Measurements from ENCODE around the gene MRGPRG. TPM values are rescaled to one million over a fixed set of nuclear protein-coding genes. Genes with fewer than 3 reads are reported as not detected.

The MRGPRG gene
- total and polyA plus RNA-seq, 2 of the 8 experiments (the other 6 are each of a cell fraction or from before 2014, with no cell fraction given) = not detected

DNA sequence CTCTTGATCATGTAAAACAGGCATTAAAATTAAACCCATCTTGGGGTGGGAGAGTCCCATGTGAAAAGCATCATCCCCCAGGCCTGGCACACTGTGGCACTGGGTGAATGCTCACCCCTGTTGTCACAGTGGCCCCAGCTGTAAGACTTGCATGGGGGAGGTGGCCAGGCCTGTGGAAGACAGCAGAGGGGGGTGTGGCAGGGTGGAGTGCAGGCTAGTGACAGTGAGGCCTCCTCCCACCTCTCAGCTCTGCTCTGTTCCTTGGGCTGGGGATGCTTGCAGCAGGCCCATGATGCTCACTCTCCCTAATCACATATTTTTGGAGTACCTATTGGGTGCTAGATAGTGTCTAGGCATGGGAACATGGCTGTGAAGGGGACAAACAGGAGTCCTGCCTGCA is 43.4 kb downstream of the MRGPRG start:
- CTCF ChIA-PET (ENCODE audit: partially characterized antibody) = interaction anchor here (0.6 to 1.0 kb wide), 2 partner anchors 13 to 161 kb away, joined by 3 read pairs; no protein-coding TSS in a partner anchor
- FAIRE-seq = no peak
- no peak for TF ChIP-seq GTF2F1 (IDR thresholded peaks at IDR 0.05; ENCODE audit: borderline replicate concordance, low read depth, low read length)
- TF ChIP-seq EZH2 (IDR thresholded peaks at IDR 0.05; ENCODE audit: low read depth, low read length, severe bottlenecking) = no peak
- no peak for TF ChIP-seq FOSL1 (IDR thresholded peaks at IDR 0.05; ENCODE audit: insufficient read depth, low read depth, low read length)
- no peak for TF ChIP-seq KDM4A (IDR thresholded peaks at IDR 0.05; ENCODE audit: low read depth, low read length, severe bottlenecking)
- no peak for TF ChIP-seq JUND (IDR thresholded peaks at IDR 0.05; ENCODE audit: low read length)
- TF ChIP-seq, protein P1, sequence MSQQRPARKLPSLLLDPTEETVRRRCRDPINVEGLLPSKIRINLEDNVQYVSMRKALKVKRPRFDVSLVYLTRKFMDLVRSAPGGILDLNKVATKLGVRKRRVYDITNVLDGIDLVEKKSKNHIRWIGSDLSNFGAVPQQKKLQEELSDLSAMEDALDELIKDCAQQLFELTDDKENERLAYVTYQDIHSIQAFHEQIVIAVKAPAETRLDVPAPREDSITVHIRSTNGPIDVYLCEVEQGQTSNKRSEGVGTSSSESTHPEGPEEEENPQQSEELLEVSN (IDR thresholded peaks at IDR 0.05) = no peak
- no peak for TF ChIP-seq SP4 (IDR thresholded peaks at IDR 0.05; ENCODE audit: low read length)
- no peak for TF ChIP-seq POLR2AphosphoS5 (IDR thresholded peaks at IDR 0.05; ENCODE audit: low read depth, low read length)
- TF ChIP-seq PHF8 (conservative IDR thresholded peaks at IDR 0.05; ENCODE audit: low read depth, low read length) = no peak
- TF ChIP-seq TEAD4 (IDR thresholded peaks at IDR 0.05; ENCODE audit: low read depth, low read length) = no peak
- TF ChIP-seq, protein P2, sequence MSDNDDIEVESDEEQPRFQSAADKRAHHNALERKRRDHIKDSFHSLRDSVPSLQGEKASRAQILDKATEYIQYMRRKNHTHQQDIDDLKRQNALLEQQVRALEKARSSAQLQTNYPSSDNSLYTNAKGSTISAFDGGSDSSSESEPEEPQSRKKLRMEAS (IDR thresholded peaks at IDR 0.05) = no peak
- no peak for TF ChIP-seq HDAC2 (IDR thresholded peaks at IDR 0.05; ENCODE audit: borderline replicate concordance in 1 of 2, low read depth in 2 of 2, low read length in 2 of 2)
- TF ChIP-seq MAFK (IDR thresholded peaks at IDR 0.05; ENCODE audit: low read depth, low read length) = no peak

More for the DNA sequence above, 43.4 kb downstream of the MRGPRG start:
- Histone ChIP-seq H4K91ac (replicated peaks; ENCODE audit: insufficient read length, low read length) (no peak overlapping the region), H2AFZ (ENCODE audit: low read length) (no peak overlapping the region), H3K27me3 (replicated peaks in 1 of 4; ENCODE audit: control insufficient read depth in 3 of 4, extremely low read depth in 1 of 4, insufficient read depth in 3 of 4, low read length in 3 of 4) (peaks cover 0 to 3% (median under 1%) of the 10 kb centered on the region in 4 experiments; a peak in 2 of 7 replicates), H4K5ac (ENCODE audit: insufficient read length, low read depth, low read length) (no peak overlapping the region), H3K4me2 (ENCODE audit: insufficient read depth in 1 of 2, low read depth in 2 of 2, low read length in 2 of 2) (no peak overlapping the region), H2BK5ac (ENCODE audit: low read depth, low read length) (no peak overlapping the region), H2BK12ac (ENCODE audit: low read depth, low read length) (no peak overlapping the region), H2BK20ac (ENCODE audit: low read length) (no peak overlapping the region), H3K4me3 (ENCODE audit: extremely low read depth in 1 of 4, insufficient read depth in 2 of 4, low read depth in 3 of 4, low read length in 4 of 4) (no peak overlapping the region), H4K20me1 (replicated peaks in 1 of 2; ENCODE audit: control insufficient read depth in 1 of 2, insufficient read depth in 2 of 2, low read length in 2 of 2) (peaks cover 0 to 6% of the 10 kb centered on the region in 2 experiments), H4K8ac (ENCODE audit: extremely low read depth, insufficient read depth, low read length) (no peak overlapping the region), H2BK15ac (ENCODE audit: low read length) (no peak overlapping the region), H3K9me3 (ENCODE audit: insufficient read depth in 2 of 2, low read depth in 1 of 2, low read length in 1 of 2) (0 out of 4 replicates have a peak, but pooled peaks cover 0 to 4% of the 10 kb centered on the region in 2 experiments), H3K79me2 (ENCODE audit: control insufficient read depth in 1 of 2, insufficient read depth in 2 of 2, low read length in 2 of 2) (no peaks in the 10 kb centered on the region), H3K4me1 (replicated peaks in 1 of 4; ENCODE audit: control insufficient read depth in 3 of 4, insufficient read depth in 4 of 4, low read length in 3 of 4) (no peaks in the 10 kb centered on the region), H3K9ac (replicated peaks in 1 of 4; ENCODE audit: extremely low read depth in 1 of 4, low read depth in 3 of 4, low read length in 3 of 4) (no peak overlapping the region), H3K79me1 (ENCODE audit: low read depth, low read length) (no peaks in the 10 kb centered on the region), H3K14ac (ENCODE audit: insufficient read length) (no peak overlapping the region), H2AK5ac (ENCODE audit: low read depth, low read length) (no peak overlapping the region), H3K36me3 (ENCODE audit: control insufficient read depth in 2 of 4, insufficient read depth in 4 of 4, low read length in 3 of 4) (no peaks in the 10 kb centered on the region; a peak in 1 of 8 replicates), H3K23ac (ENCODE audit: insufficient read length) (no peak overlapping the region), H3K27ac (ENCODE audit: low read depth, low read length) (no peak overlapping the region), H2BK120ac (replicated peaks; ENCODE audit: low read depth, low read length) (no peak overlapping the region), H3K23me2 (ENCODE audit: low read depth, low read length) (peaks cover 12% of the 10 kb centered on the region; the same call in 1 of the 2 replicates), H3K56ac (replicated peaks; ENCODE audit: insufficient read length, low read depth, low read length) (no peak overlapping the region), H3K4ac (replicated peaks; ENCODE audit: insufficient read length, low read depth, low read length) (no peak overlapping the region), H3K18ac (ENCODE audit: extremely low read depth, low read length) (no peak overlapping the region)
- POLR2A ChIA-PET (ENCODE audit: partially characterized antibody) = no interaction called here
- DNase-seq (ENCODE audit: low read depth in 1 of 2, low spot score in 2 of 2) = no peak
